ENCODE measurements around the gene SRMS.

Gene SRMS, protein sequence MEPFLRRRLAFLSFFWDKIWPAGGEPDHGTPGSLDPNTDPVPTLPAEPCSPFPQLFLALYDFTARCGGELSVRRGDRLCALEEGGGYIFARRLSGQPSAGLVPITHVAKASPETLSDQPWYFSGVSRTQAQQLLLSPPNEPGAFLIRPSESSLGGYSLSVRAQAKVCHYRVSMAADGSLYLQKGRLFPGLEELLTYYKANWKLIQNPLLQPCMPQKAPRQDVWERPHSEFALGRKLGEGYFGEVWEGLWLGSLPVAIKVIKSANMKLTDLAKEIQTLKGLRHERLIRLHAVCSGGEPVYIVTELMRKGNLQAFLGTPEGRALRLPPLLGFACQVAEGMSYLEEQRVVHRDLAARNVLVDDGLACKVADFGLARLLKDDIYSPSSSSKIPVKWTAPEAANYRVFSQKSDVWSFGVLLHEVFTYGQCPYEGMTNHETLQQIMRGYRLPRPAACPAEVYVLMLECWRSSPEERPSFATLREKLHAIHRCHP

DNA sequence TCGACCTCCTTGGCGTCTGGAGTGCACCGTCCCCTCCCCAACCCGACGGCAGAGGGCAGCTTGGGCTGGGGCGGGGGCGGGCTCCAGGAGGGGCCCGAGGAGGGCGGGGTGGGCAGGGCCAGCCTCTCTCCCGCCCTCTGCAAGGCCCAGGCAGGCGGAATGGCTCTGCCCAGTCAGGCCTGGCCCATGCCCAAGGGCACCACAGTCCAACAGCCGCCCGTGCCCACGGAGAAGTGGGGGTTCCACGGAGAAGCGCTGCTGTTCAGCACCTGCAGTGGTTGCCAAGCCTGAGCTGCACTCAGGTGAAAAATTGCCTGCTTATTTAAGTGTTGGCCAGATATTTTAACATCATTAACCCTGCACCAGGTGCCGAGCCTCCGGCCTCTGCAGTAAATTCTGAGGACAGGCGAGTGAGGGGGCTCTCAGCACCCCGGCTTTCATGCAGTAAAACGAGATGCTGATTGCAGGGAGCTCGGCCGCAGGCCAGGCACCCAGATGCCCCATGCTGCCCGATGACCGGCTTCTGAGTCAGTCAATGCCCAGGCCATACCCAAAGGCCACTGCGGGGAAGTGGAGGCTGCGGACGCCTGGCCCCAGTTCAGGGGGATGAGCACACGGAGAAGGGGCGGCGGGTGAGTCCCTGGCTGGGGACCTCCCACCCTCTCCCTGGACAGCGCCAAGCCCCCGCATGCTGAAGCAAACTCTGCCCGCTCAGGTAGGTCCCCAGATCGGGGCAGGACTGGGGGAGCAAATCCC, at the start of gene SRMS:
SRMS (minus strand) TSS at position 25 of the 756 bp plus-strand sequence. CDS start 286 bp downstream, outside the sequence.
- no peak for DNase-seq

DNA sequence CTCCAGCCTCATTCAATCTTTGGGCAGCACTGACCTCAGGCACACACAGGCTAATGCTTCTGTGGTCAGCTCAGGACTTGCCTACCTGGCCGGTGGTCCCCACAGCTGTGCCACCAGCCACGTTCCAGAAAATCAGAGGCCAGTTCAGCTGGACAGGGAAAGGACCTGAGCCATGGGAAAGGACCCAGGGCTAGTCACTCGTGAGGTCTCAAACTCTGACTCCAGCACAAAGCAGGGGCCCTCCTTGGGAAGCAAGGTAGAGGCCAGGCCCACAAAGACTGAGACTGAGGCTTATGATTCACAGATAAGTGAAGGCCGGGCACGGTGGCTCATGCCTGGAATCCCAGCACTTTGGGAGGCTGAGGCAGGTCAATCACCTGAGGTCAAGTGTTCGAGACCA, 48.9 kb upstream of the SRMS start:
- no peak for DNase-seq

DNA sequence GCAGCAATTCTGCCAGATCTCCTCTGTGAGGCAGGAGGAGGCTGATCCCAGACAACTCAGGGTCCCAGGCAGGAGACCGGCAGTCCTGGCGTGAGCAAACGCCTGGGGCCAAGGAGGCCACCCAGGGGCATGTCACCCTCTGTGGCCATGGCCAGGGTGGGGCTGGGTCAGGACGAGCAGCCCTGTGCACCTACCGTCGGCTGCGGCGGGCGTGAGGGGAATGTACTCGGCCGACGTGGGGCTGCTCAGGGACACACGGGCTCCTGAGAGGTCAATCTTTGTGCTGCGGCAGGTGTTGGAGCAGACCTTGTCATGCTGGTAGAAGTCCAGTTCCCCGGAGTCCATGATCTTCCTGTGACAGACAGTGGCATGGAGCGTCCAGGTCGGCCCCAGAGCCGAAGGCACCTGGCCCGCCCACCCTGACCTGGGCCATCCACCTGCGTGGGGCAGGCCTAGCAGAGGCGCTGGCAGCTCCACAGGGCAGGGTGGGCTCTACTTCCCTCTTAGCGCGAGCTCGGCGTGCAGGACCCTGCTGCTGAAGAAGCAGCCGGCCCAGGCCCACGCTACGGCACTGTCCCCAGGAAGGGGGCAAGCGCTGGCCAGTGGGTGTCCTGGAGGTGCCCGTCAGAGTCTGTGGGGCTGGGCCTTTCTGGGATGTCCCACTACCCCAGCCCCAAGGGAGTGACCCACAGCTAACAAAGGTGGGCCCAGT, 48.0 kb upstream of the SRMS start:
- DNase-seq: no peak

DNA sequence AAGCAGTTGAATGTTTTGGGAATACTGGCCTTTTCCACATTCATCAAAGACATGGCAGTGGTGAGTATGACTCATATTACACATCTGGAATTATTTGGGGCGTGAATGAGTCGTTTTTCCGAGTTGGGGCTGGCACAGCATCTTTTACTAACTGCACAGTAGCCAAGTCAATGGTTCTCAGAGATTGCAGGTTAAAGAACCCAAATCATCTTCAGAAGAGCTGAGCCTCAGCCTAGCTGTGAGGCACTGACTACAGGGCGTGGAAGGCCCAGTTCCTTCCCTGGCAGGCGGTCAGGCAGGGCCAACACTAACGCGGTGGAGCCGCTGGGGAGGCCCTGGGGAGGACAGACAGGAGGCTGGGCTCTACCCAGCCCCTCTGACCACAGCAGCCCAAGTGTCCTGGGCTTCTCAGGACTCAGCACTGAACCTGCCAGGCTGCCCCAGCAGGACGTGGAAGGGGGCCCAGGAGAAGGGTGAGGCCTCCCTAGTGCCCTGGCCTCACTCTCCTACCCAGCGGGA, 46.6 kb upstream of the SRMS start:
- DNase-seq: no peak

DNA sequence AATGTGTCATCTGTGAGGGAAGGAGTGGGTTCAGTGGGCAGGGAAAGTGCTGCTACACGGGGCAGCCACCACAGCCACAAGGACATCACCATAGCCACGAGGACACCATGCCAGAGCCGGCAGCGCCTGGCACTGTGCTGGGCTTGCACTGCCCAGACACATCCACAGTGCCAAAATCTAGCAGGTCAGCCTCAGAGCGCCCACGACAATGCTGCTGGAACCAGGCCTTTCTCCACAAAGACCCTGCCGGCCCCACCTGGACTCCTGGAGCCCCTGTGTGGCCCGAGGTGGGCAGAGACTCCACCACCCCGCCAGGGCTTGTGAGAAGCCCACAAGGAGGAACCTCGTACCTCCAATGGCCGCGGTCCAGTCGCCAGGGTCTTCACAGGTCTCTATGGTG, 45.1 kb upstream of the SRMS start:
- DNase-seq: no peak

DNA sequence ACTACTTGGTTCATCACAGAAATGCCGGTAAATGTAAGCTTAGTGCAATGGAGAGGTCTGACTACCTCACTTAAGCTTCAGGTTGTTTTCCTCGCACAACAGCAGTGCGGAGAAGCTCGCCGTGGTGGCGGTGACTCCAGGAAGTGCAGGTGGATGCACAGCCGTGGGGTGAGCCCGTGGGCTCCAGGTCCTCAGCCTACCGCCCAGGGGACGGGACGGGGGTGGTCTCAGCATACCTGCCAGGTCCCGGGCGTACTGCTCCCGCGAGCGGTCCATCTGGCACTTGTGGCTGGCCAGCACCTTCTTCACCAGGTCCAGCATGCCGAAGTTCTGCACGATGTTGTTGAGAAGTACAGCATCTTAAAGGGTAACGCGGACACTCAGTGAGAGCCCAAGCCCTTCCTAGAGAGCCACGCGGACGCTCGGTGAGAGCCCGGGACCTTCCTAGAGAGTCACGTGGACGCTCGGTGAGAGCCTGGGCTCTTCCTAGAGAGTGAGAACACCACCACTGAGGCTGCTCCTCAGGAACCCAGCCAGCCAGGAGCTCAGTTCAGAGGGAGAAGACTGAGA, 44.3 kb upstream of the SRMS start:
- no peak for DNase-seq

DNA sequence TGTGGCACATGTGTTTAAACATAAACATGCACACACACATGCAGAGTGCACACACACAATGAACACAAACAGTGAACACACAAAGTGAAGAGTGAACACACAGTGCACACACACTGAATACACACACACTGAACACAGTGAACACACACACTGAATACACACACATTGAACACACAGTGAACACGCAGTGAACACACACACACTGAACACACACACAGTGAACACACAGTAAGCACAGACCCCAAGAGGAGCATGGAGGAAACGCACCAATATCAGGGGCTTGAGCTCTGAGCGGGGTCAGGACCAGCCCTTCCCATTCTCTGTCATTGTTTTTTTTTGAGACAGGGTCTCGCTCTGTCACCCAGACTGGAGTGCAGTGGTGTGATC, 43.6 kb upstream of the SRMS start:
- no peak for DNase-seq

DNA sequence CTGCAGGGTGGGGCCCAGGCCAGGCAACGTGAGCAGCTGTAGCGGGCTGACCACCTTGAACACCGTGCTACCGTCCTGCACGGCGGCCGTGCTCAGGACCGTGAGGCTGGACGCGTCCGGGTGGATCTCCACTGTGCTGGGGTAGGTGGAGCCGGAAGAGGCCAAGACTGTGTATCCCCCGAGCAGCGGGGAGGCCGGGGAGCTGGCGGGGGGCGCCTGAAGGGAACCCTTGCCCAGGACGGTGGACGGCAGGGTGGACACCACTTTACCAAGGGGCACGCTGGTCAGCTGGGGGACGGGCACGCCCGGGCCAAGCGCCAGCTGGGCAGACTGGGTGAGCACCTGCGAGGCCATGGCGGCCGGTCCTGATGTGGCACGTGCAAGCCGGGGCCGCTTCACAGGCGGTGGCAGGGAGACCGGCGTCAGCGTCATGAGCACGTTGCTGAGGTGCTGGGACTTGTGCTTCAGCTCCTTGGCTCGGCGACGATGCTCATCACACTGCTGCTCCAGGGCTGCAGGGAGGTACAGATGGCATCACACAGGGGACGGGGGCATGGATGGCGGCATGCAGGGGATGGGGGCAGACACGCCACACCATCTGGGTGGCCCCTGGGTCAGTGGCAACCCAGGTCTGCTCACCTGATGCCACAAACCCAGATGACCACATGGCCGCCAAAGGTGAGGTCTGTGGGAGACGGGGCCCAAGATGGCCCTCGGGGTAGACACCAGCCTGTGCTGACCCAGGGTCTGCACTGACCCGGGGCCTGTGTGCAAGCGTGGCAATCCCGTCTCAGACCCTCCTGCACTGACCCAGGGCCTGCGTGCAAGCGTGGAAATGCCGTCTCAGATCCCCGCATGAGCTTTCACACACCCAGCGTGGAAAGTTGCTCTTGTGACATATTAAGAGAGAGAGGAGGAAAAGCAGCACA, 42.9 kb upstream of the SRMS start:
- no peak for DNase-seq

DNA sequence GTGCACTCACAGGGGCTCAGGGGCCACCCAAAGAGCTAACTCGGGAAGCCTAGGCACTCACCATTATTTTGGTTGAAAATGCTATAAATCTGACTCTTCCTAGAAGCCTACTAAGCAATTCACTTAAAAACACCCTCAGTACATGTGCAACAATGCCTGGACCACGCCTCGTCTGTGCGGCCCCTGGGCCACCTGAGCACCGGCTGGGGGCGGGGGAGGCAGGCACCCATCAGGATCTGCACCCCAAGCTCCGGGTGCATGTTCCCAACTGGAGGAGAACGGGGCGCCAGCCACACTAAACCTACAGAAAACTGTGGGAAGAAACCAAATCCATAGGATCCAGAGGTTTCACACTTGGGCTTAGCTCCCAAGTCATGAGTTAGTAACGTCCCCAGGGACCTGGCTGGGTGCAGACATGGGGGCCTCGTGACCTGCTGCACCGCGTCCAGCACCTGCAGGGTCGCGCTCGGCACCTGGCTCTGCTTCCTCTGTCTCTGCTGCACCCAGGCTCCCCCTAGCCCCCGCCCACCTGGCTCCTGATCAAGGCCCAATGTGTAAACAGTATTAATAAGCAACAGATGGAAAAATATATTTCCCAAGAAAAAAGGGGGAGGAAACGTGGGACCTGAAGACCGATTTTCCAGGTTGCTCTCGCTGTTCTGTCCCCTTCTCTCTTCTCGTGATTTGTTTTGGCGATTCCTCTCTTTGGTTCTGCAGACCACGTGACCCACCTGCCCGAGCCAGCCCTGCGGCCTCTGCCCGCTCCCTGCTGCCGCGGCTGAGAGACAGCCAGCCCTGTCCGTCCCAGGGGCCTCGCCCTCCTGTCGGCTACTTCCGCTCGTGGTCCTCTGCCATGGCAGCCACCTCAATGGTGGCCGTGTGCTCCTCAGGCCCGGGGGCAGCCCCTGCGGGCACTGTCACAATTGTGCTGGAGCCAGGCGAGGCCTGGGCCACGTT, 42.0 kb upstream of the SRMS start:
- DNase-seq: no peak

DNA sequence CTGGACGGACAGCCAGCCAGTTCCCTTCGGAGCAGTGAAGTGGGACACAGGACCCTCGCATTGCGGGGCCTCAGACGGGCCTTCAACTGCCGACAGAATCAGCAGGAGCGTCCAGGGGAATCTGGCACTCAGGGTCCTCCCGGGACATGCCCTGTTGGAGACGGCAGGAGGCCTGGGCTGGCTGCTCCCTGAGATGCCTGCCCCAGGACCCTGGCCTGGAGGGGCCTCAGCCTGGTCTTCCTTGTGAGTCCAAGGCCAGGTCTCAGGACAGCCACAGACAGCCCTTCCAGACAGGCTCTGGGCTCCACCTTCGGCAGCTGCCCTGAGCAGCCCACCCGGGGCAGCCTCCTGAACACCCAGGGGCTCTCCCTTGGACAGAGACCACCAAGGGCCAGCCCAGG, 41.1 kb upstream of the SRMS start:
- DNase-seq: no peak

DNA sequence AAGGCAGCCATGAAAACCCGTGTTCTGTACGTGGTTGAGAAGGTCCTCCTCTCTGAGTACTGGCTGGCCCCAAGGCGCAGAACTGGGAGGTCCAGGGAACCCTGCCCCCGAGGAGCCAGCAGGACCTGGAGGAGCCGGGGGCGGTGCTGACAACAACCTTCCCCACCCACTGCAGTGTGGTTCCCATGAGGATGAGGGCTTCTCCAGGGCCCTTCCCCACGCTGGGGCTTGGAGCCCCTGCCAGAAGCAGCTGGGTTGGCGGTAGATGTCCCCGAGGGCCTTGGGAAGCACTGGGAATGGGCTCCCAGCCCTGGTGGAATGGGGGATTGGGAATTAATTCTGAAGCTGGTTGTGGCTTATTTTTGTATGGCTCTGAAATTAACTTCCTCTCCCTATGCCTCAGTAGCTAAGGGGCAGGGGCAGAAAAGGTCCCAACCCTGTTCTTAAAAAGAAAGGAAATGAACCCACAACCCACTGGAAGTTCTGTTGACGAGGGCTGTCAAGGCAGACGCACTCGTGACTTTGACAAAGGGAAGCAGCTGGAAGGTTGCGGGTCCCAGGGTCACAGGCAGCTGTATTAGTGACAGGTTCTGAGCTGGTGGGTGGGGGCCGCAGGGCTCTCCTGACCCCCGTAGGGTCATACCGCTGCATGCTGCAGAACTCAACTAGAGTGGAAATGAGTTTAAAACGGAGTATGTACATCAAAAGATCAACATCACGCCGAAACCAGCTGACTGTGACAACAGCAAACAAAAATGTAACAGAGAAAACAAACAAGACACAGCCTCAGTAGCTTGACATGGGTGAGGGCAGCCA, 40.4 kb upstream of the SRMS start:
- DNase-seq: no peak

DNA sequence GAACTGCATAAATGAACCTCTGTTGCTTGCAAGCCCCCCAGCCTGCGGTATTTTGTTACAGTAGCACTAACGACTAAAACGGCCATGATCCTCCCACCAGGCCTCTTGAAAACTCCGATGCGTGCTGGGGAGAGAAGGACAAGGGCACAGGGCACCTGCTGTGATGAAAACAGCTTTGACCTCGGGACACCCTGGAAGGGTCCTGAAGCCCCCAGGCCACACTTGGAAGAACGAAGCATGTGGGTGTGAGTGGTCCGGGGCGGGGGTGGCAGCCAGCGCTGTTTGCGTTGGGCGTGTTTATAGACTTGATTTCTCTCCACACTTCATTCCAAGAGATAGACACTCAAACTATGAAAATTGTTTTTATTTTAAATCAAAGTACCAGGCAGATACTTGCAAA, 39.7 kb upstream of the SRMS start:
- DNase-seq: no peak

DNA sequence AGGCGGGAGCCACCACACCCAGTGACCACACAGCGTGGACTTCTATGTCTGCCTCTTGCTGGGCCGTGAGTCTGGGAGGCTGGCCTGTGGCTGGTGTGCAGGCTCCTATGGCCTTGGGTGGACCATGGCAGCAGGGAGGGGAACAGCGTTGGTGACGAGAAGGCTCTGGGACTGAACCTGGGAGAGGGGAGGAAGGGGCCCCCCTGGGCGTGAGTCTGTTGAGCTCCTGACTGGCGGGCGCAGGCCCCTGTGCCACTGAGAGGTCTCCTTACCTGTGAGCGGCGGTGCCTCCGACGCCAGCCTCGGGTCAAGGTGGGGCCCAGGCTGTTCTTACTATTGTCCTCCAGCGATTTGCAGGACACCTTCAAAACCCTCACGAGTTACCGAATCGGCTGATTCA, 39.2 kb upstream of the SRMS start:
- no peak for DNase-seq

DNA sequence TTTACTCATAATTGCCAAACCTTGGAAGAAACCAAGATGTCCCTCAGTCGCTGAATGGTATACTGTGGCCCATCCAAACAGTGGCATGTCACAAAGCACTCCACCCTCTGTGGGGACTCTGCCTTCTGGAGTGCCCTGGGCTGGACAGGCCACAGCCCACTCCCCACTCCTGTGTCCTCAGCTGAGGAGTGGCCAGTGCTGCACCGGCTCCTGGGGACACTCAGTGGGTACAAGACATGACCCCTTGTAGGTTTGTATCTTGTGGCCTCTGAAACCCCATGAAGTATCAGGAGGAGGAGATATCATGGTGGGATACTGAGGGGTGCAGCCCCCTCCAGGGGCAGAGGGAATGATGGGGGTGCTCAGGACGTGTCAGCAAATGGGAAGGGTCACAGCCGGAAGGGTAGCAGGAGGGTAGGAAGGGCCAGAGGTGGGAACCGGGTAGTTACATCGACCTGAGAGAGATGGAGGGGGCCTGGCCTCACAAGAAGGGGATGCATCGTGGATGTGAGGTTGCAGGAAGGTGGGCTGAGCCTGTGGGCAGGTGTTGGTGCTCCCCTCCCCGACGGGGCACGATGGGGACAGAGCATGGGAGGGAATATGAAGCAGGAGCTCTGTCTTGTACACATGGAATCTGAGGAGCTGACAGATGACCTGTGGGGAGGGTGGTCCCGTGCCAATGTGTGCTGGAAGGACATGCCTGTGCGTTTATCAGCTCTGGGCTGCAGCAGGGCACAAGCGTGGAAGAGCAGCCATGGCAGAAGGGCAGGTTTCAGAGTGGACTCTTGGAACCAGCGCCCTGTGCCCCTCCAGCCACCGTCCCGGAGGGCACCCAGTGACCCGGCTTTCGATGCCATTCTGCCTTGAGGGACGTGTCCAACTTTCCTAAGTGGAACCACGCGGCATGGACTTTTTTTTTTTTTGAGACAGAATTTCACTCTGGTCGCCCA, 38.3 kb upstream of the SRMS start:
- no peak for DNase-seq

DNA sequence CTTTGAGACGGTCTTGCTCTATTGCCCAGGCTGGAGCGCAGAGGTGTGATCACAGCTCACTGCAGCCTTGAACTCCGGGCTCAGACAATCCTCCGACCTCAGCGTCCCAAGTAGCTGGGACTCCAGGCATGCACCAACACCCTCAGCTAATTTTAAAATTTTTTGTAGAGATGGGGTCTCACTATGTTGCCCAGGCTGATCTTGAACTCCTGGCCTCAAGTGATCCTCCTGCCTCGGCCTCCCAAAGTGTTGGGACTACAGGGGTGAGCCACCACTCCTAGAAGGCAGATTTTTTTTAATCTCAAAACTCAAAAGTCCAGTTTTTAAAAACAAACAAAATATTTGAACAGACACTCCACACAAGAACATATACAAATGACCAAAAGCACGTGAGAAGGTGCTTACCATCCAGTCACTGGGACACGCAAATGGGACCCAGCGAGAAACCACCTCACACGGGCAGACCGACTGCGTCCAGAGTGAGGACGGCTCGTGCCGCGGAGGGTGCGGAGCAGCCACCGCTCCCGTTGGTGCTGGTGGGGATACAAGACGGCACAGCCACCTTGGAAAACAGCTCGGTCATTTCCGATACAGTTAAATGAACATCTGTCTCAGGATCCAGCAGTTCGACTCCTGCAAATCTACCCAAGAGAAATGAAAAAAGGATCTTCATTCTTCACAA, 35.0 kb upstream of the SRMS start:
- DNase-seq: no peak

DNA sequence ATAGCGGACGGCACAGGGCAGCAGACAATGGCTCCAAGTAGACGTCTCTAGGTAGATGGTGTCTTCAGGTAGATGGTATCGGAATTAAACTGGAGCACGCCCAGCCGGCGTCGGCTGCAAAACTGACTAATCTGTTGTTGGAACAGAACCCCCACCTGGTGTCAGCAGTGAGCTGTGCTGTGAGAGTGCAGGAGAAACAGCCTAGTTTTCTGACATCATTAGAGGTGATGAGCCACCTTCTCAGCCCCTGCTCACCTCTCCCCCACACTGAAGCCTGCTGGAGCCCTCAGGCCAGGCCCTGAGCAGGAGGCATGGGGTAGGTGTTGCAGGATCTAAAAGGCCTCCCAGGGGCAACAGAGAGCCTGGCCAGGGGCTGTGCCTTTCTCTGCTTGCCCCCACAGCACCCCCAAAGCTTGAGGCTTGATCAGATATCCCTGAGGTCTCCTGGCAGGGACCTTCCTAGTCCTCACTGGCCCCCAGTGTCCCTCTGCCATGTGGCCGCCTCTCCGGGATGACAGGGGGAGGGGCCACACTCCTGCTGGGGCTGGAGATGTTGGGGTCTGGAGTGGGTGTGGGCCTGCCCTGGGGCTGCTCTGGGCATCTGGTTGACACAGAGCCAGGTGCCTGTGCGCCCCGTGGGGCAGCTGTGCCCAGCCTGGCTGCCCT, 33.4 kb upstream of the SRMS start:
- no peak for DNase-seq

DNA sequence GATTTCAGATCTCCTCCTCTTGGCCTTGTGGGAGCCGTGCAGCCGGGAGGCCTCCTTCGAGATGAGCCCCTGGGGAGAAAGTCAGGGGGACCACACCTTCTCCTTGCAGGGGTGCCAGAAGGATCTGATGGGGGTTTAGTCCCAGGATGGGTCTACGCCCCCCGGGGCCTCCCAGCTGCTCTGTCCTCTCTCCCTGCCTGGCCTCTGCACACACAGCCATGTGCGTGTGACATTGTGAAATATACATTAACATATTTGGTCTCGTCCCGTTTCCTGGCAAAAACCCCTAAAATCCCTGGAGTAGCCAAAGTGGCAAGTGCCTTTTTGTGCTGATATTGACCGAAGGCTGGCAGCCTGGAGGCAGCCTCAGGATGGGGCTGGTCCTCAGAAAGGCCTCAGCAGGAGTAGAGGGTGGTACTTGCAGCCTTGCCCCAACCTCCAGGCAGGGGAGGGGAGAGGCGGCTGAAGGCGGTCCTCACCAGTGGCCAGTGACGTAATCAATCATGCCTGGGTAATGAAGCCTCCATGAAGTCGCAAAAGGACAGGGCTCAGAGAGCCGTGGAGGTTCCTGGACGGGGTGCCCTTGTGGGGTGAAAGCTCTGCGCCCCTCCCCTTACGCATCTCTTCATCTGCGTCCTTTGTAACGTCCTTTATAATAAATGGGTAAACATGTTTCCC, 31.6 kb upstream of the SRMS start:
- DNase-seq: no peak
